ENCODE data around the gene RAB27A.

GRCh38 chr15:55202206-55202605 is 87.4 kb downstream of the RAB27A start:
- TF ChIP-seq POLR2A (IDR thresholded peaks at IDR 0.05): no peak
- TF ChIP-seq CTCF (IDR thresholded peaks at IDR 0.05): no peak

All from upper lobe of left lung (tissue), 4 donors.